Right lobe of liver (tissue), 4 donors: ENCODE data around the gene HSPBP1.

Experiments
- CTCF ChIP-seq, 4 donors: fragments of 200-600 bp in 3 of 4; fragments of 450-650 bp in 1 of 4; IDR thresholded peaks; one replicate each; pipeline versions ENCODE4 v1.5.1 to v1.8.0; 2016 to 2022; ENCODE audit warnings: antibody characterized with exemption in 4 of 4, mild to moderate bottlenecking in 2 of 4
- POLR2A ChIP-seq: fragments of 450-650 bp; IDR thresholded peaks from one replicate; pipeline ENCODE4 v1.6.1; 2017; ENCODE audit warnings: antibody characterized with exemption, mild to moderate bottlenecking
- donor health status: DM: no; HTN: no; CAD: no.
- donor health status: DM: no; HTN: no; CAD: no.
- donor health status: DM: no; HTN: yes; CAD: no.

GRCh38 chr19:55228015-55228391 is 51.9 kb downstream of the HSPBP1 start:
- no peak for TF ChIP-seq POLR2A
- no peak for TF ChIP-seq CTCF (IDR thresholded peaks at IDR 0.05)
